Kasumi-1 (cell line): ENCODE results near the gene ZNF90.
"Not testable (repeated sequence)": the region's sequence is repeated elsewhere in the genome, so short reads cannot be mapped to it uniquely, and the experiment has no call there.

Experiments used
- DNase-seq, 2 experiments: peaks; one replicate each; lab custom pipeline; 2025; lab: John Stamatoyannopoulos, UW

Gene ZNF90

DNA sequence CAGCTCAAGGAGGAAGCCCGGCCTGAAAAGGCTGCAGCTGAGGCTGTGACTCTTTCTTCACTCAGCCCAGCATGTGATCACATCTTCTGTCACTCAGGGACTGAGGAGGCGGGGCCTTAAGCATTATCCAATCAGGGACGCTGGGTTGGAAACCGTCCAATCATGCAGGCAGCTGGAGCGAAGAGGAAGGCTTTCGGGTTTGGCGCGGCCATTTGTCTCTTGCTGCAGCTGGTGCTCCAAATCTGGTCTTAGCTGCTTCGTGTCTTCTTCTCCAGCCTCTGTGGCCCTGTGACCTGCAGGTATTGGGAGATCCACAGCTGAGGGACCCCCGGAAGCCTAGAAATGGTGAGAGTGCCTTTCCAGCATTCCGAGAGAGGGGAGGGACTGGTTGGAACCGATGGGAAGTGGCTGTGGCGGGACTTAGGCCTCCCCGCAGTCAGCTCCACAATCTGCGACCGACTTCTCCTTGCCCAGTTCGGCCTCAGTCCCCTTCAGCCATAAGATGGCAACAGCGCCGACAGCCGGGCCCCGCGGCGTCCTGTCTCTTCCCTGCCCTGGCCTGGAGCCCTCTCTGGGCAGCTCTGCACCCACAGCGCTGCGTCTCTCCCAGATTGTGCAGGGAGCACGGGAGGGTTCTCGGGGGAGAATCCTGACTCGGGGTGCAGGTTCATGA is at the start of gene ZNF90:
ZNF90 (plus strand) TSS at position 210 of the 673 bp plus-strand sequence; CDS start at position 343, 133 bp downstream.
- peak in 1 of 2 experiments; percentile 2 for DNase-seq

DNA sequence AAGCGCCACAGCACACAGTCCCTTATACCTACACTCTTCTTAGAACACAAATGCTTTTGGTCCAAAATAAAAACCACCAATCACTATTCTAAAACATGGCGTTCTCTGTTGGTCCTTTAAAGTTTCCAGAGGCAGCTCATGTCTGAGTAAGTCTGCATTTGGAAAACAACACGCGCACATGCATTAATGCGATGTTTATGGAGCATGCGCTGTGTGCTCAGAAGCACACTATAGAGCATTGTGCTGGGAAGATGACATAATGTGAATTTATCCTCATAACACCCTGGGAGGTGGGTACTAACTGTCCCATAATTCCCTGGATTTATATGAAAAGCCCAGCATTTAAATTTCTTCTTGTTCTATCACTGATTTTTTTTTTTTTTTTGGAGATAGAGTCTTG is 49.2 kb upstream of the ZNF90 start:
- DNase-seq, result no peak

DNA sequence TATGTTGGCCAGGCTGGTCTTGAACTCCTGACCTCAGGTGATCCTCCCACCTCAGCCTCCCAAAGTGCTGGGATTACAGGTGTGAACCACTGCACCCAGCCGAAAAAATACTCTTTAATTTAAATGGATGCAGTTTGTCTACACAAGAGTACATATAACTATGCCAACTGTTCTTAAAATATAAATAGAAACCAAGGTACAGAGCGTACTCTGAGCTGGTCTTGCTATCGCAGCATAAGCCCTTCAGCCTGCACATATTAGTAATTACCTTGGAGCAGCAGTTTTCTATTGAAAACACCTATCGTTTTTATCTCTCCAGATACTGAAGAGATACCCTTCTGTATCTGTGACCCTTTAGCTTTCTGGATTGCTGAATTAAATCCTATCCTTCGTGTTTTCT is 41.9 kb upstream of the ZNF90 start:
- DNase-seq, result no peak

DNA sequence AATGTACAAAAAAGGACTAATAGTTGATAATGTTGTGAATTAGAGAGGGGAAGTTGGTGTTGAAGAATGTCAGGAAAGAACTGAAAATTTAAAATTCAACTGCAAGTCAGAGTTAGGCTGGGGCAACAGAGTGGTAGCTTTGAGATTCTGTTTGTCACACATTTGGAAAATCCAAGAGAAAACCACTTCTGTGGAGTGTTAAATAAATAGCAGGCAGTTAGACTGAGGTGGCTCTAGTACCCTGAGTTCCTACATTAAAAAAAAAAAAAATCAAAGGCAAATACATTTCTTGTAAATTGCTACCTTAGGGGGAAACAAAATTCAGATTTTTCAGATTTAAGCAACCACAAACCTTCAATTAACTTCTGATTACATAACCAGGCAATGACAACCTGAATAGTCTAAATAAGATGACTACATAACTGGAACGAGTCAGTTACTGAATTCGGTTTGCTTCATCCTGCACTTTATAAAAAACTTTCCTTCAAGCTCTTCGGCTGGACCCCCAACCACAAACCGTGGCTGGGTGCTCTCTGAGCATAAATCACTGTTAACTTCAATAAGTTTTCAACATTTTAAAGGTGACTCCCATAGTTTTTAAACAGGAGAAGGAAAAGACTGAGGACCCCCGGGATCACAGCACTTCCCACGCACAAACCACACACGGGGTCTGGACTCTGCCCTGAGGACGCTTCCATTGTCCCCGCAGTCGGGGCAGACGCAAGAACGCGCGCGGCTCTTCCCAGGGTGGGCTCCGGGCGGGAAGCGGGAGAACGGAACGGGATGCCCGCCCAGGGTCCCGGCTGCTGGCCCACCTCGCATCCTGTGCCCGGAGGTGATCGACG is 39.2 kb upstream of the ZNF90 start:
- DNase-seq, result no peak

DNA sequence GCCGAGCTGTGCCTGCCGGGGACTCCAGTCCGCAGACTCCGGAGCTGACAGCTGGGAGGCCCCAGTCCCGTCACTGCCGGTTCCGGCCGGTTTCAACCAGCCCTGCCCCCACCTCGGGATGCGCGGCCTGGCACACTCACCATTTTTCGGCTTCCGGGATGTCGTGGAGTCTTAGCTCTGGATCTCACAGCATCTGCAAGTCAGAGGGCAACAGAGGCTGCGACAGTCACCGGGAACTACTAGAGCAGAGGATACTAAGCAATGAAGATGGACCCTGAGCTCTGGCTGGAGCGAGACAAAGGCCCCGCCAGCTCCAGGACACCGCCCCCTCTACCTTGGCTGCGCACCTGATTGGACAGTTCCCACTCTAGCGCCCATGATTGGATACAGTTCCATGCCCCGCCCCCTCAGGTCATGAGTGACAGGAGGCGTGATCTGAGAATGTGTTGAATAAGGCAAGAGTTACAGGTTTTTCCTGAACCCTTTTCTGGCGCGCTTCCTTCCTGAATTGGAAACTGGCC is 38.5 kb upstream of the ZNF90 start, which contains the start of gene ZNF682:
ZNF682 (minus strand) TSS at position 303 of the 521 bp plus-strand sequence; CDS start at position 143, 160 bp downstream.
- DNase-seq, result peak; percentile 89 to 90

DNA sequence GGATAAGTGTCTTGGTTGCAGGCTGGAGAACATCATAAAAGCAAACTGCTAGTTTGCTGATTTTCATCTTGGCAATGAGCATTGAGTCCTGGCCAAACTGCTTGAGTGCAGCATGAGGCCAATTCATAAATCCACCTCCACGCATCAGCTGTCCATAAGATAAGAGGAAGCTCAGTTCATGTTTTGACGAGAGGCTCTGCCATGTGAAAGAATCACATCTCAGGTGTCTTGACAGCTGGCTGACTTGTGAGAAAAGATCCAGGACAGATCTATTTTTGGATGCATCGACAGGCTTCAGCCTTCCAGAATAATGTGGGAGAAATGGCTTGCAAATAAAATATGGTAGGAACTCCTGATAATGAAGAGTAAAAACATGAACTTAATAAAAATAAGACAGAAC is 33.1 kb upstream of the ZNF90 start:
- DNase-seq, result no peak

DNA sequence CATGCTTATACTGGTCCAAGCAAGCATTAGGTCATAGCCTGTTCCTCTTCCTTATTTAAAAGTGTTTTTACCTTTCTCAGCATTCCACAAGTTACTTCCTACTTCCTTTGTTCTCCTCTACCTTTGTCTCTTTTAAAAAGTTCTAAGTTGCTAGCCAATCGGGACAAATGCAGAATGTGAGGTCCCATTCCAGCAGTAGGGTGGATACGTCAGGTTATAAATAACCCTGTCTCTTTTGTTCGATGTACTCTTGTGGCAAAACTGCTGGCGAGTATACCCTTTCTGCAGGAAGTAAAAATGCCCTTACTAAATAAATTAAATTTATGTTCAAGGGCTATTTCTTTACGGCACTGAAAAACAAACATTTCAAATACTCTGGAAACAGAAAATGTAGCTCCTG is 32.1 kb upstream of the ZNF90 start:
- DNase-seq, result not testable (repeated sequence)

DNA sequence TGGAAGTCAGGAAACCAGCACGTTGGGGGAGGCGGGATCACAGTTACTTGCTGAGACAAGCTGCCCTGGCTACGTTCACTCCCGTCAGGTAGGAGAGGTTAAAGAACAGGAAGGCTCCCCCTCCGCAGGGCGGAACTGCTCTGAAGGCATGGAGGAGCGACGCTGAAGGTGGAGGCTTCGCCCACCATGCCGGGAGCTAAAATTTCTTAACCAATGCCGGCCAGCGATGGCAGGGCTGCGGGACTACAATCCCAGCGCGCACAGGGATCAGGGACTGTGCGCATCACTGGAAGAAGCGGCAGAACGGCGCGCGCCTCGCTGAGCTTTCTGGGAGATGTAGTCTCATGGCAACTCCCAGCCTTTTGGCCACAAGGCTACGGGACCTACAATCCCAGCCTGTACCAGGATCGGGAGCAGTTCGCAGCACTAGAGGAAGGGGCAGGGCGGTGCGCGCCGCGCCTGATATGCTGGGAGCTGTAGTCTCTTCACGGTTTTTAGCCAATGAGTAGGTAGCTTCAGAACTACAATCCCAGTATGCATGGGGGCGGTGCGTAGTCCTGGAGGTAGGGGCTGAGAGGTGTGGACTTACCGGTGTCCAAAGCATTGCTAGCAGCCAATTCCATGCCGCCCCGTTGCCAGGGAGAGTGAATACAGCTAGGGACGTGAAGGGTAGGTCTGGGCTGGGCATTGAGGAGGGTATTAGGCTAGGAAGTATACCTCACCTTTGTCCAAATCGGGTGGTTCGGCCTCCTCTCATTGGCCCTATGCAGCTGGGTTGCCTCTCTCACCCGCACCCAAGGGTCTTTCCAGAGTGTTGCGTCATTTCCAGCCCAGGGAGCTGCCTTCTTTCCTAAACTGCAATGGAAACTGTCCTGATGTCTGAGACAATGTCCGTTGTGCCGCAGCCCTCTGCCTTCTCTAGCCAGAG is 25.7 kb upstream of the ZNF90 start:
- peak; percentile 95 for DNase-seq

DNA sequence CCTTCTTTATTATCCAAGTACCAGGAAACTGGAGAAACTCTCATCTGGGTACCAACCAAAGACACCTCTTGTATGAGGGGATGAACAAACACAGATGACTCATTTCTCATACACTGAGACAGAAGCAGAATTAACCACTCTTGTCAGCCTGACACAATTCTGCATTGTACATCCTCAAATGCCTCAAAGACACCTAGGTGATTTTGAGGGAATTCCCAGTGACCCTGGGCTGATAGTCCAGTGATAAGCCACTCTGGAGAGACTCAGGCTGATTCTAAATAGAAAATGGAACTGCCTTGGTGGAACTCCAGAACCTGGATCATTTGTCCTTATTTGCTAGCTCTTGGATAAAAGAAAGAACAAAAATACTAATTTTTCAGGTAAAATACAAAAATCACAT is 19.1 kb upstream of the ZNF90 start:
- not testable (repeated sequence) for DNase-seq

DNA sequence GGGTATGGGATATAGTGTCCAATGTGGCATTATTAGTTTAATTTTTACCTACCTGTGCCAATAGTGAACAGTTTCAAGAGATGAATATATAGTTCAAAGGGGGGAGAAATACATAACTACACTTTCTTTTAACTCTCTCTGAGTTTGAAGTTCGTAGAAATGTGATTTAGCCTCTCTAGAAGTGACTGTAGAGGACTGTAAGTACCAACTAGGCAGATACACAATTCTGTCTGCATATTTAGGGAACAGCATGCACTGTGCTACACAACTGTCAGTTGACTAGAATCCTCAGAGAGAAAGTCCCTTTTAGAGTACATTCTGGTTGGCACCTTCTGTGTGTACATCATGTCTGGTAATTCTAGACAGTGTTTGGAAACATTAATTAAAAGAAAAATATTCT is 17.5 kb upstream of the ZNF90 start:
- DNase-seq, result no peak

DNA sequence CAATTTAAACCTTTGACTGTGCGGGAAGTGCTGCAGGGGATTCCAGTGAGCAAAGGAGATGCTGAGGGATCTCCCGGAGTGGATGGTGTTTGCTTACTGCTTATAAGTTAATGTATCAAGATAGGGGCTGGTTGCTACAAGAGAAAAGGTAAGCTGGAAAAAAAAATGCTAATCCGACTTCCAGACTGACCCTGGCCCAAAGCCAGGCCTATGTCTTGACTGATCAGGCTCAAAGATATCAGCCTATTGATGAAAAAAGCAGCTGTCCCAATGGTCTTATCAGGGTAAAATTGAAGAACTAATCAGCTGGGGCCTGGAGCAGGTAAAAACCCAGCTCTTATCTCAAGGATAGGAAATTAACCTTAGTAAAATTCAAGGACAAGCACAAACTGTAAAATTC is 10.9 kb upstream of the ZNF90 start:
- DNase-seq, result no peak

DNA sequence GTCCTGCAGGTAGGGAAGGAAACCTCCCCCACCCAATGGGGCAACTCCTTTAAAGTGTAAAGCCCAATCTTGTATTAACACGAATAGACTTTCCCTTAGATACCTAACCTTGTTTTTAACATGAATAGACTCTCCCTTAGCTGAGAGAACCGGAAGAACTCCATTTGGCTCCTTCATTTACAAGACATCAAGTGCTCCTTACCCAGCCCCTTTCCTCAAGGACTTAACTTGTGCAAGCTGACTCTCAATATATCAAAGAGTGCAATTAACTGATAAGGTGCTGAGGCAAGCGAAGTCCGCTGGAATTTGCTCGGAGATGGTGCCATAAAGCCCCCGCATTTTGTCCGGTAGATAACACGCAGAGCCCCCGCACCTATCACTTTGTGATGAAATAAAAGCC is 9.9 kb upstream of the ZNF90 start:
- DNase-seq, result no peak

DNA sequence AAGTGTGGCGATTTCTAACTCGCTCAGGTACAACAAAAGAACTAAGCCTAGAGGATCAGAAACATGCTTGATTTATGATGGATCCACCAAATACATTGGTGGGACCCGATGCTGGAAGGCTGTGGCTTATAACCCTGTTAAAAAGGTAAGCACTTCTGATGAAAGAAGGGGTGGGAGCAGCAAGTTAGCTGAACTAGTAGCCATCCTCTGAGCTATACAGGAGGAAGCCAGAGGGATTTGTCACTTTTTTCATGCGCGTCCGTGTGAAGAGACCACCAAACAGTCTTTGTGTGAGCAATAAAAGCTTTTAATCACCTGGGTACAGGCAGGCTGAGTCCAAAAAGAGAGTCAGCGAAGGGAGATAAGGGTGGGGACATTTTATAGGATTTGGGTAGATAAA is 9.2 kb upstream of the ZNF90 start:
- not testable (repeated sequence) for DNase-seq

DNA sequence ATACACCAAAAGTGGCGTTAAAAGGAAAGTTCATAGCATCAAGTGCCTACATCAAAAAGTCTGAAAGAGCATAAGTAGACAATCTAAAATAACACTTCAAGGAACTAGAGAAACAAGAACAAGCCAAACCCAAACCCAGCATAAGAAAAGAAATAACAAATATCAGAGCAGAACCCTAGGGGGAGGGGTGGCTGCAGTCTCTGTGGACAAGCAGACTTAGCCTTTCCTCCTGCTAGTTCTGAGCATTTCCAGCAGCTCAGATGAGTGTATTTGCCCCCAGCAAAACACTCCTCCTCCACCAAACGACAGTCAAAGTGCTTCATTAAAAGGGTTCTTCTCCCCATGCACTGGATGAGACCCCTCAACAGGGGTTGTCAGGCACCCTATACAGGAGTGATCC is 7.1 kb upstream of the ZNF90 start:
- DNase-seq, result no peak

DNA sequence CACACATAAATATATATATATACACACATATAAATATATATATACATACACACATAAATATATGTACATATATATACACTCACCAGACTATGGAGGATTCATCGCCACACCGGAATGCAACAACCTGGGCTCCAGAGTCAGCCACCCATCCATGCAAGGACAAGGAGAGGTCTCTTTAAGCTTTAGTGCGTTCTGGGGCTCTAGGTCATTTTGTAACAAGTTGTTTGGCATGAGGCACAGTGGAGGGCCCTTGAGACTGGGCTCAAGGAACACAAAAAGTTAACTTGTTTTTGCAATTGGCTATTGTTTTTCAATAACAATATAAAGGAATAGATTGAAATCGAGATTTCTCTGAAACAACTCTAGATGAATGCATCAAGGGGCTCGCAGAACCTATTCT is 4.9 kb upstream of the ZNF90 start:
- DNase-seq, result no peak

DNA sequence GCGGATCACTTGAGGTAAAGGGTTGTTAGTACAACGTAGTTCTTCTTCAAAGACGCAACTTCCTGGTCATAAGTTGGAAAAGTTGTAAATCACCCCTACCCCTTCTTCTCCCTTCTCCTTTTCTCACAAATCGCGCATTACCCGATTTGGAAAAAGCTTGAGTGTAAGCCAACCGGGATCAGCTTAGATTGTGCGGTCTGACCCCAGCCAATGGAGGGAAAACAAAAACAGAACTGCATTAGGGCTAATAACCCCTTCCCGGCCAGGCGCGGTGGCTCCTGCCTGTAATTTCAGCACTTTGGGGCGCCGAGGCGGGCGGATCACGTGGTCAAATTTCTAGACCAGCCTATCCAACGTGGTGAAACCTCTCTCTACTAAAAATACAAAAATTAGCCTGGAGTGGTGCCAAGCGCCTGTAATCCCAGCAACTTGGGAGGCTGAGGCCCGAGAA is 806 bp downstream of the ZNF90 start:
- no peak for DNase-seq

DNA sequence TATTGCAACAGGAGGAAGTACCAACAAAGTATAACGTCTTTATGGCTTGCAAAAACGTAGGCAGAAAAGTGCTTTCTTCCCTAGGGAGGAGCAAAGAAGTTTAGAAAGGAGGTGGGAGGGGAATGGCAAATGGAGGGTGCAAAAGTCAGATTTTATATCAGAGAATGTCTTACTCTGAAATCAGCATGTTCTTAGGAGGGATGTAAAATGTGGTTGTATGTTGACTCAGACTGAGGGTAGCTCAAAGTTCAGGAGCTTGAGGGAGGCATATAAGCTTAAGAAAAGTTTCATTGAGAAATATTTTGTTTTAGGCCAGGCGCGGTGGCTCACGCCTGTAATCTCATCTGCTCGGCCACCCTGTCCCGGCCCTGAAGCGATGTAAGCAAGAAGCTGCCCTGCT is 1.7 kb downstream of the ZNF90 start:
- DNase-seq, result no peak

DNA sequence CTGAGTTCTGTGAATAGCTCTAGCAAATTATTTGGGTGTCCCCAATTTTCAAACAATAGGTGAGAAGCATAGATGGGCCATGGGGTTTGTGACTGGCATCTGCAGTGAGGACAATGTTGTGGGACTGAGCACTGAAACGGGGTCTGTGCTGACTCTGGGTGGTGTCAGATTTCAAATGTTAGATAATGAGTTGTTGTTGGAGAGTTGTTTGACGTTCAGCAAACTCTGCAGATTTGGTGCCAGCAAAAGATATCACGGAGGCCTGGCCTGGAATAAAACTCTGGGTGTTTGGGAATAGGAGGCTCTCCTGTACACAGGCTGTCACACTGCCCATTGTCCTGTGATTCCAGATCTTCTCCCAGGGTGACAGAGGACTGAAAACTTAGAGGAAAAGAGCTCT is 2.9 kb downstream of the ZNF90 start:
- no peak for DNase-seq

DNA sequence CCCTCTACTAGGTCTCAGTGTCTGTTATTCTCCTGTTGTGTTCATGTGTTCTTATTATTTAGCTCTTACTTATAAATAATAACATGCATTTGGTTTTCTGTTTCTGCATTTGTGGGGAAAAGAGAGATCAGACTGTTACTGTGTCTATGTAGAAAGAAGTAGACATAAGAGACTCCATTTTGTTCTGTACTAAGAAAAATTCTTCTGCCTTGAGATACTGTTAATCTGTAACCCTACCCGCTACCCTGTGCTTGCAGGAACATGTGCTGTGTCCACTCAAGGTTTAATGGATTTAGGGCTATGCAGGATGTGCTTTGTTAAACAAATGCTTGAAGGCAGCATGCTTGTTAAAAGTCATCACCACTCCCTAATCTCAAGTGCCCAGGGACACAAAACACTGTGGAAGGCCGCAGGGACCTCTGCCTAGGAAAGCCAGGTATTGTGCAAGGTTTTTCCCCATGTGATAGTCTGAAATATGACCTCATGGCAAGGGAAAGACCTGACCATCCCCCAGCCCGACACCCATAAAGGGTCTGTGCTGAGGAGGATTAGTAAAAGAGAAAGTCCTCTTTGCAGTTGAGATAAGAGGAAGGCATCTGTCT is 4.5 kb downstream of the ZNF90 start:
- DNase-seq, result not testable (repeated sequence)

DNA sequence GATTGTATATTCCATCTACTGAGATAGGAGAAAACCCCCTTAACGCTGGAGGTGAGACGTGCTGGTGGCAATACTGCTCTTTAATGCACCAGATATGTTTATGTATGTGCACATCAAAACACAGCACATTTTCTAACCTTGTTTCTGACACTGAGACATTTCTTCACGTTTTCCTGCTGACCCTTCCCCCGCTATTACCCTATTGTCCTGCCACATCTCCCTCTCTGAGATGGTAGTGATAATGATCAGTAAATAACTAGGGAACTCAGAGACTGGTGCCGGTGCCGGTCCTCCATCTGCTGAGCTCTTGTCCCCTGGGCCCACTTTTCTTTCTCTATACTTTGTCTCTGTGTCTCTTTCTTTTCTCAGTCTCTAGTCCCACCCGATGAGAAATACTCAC is 5.1 kb downstream of the ZNF90 start:
- not testable (repeated sequence) for DNase-seq

DNA sequence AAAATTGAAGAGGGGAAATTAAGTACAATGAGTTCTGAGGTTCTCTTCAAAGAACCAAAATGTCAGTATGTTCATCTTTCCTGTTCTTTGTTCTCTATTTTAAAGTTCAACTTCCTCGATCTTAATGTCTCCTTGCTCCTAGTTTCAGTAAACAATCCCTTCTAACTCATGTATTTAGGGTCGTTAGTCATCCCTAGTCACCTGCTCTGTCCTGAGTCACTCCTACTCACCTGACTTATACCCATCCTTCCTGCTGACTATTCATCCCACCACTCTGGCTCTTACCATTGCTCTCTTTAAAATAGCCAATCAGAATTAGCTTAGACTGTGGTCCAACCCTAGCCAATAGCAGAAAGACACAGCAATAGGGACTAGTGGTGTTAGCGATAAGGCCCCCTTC is 24.3 kb downstream of the ZNF90 start:
- DNase-seq, result no peak
